Thyroid gland (tissue), 4 donors: ENCODE measurements around the gene CCDC201. TPM values are rescaled to one million over a fixed set of nuclear protein-coding genes. Genes with fewer than 3 reads are reported as not detected.

Experiments
- DNase-seq, 2 donors: peaks; one replicate each; pipeline ENCODE4 v3.0.0-alpha.2; 2019
- H3K27ac ChIP-seq, 3 donors: fragments of 200-600 bp; sonication (generic); 1 replicate in 2 of 3; 2 replicates in 1 of 3; pipeline ENCODE4 v1.5.1; 2016 to 2019; ENCODE audit warnings: mild to moderate bottlenecking in 1 of 3, moderate library complexity in 1 of 3
- H3K27me3 ChIP-seq: fragments of 200-600 bp; sonication (generic); one replicate; pipeline ENCODE4 v1.5.1; 2019
- H3K36me3 ChIP-seq, 2 donors: fragments of 200-600 bp; sonication (generic); one replicate each; pipeline ENCODE4 v1.5.1; 2016 to 2019
- H3K4me1 ChIP-seq, 2 donors: fragments of 200-600 bp; sonication (generic); one replicate each; pipeline ENCODE4 v1.5.1; 2017 to 2019
- H3K4me3 ChIP-seq, 3 donors: fragments of 200-600 bp; sonication (generic); replicated peaks in 1 of 3; 1 replicate in 2 of 3; 2 replicates in 1 of 3; pipeline ENCODE4 v1.5.1; 2016; ENCODE audit warnings: mild to moderate bottlenecking in 1 of 3
- H3K9me3 ChIP-seq: fragments of 200-600 bp; sonication (generic); one replicate; pipeline ENCODE4 v1.5.1; 2017
- CTCF ChIP-seq, 6 experiments: fragments of 200-600 bp in 3 of 6; fragments of 450-650 bp in 3 of 6; sonication (generic) in 3 of 6; IDR thresholded peaks; one replicate each; pipeline ENCODE4 v1.5.1; 2016 to 2019; ENCODE audit warnings: antibody characterized with exemption in 6 of 6, mild to moderate bottlenecking in 2 of 6, inconsistent platforms in 1 of 6, moderate library complexity in 1 of 6
- POLR2A ChIP-seq, 2 donors: fragments of 450-650 bp; IDR thresholded peaks; one replicate each; pipeline ENCODE4 v1.6.1; 2017; ENCODE audit warnings: antibody characterized with exemption in 2 of 2, mild to moderate bottlenecking in 2 of 2, moderate library complexity in 1 of 2
- WGBS, 2 donors: methylation state at CpG; one replicate each; pipeline ENCODE4 v1.1.5; 2017; 5-methylcytosine and 5-hydroxymethylcytosine counted together
- intact Hi-C: fragments of 100-400 bp; cut with DNase I; formaldehyde crosslinking; loops from one replicate; pipeline ENCODE4 v1.15.1; 2023
- total RNA-seq, 4 donors: library from RNA; depleted of rRNA; stranded (reverse); fragments of >200 nt; gene quantifications; one replicate each; pipeline ENCODE4 v1.2.3, GENCODE V29; 2016

The CCDC201 gene
- total RNA-seq, 4 donors from 2014 or later: not detected

GRCh38 chr7:45915606-45916005 lies 42.7 kb upstream of the CCDC201 start:
- Histone ChIP-seq H3K27ac (no peak overlapping the region), H3K4me3 (no peak overlapping the region), H3K36me3 (peaks cover 0 to 3% of the 10 kb centered on the region in 2 donors), H3K27me3 (no peaks in the 10 kb centered on the region), H3K4me1 (peaks cover 0 to 16% of the 10 kb centered on the region in 2 donors), H3K9me3 (no peaks in the 10 kb centered on the region)
- intact Hi-C loops: loop anchor here (5.0 to 10.0 kb wide), 2 partner anchors 442 to 1329 kb away; no protein-coding TSS in a partner anchor
- TF ChIP-seq CTCF (IDR thresholded peaks at IDR 0.05) (no peak), POLR2A (IDR thresholded peaks at IDR 0.05) (no peak)
- DNase-seq: no peak
- WGBS, 2 donors: 92 to 100% methylated on average over 3 of the region's 3 CpGs

- H3K9me3 ChIP-seq: no peaks in the 10 kb centered on the region
- WGBS, 2 donors: 93 to 95% methylated on average over 12 of the region's 12 CpGs
These were observed 42.0 kb upstream of the CCDC201 start for GRCh38 chr7:45914911-45915310.

GRCh38 chr7:45912972-45913371 lies 40.1 kb upstream of the CCDC201 start:
- H3K4me3 ChIP-seq: no peak overlapping the region
- no peaks in the 10 kb centered on the region for H3K27me3 ChIP-seq
- no peak overlapping the region for H3K27ac ChIP-seq
- no peaks in the 10 kb centered on the region for H3K9me3 ChIP-seq
- H3K36me3 ChIP-seq: peaks cover 0 to 3% of the 10 kb centered on the region in 2 donors
- peaks cover 0 to 4% of the 10 kb centered on the region in 2 donors for H3K4me1 ChIP-seq
- DNase-seq: no peak
- TF ChIP-seq POLR2A (IDR thresholded peaks at IDR 0.05) (no peak), CTCF (IDR thresholded peaks at IDR 0.05) (no peak)
- intact Hi-C loops: loop anchor here (10.0 kb wide), 1 partner anchor 1332 kb away; no protein-coding TSS in a partner anchor
- 91 to 92% methylated on average over 7 of the region's 7 CpGs for WGBS, 2 donors

More at GRCh38 chr7:45914911-45915310, 42.0 kb upstream of the CCDC201 start:
- no peak for DNase-seq
- Histone ChIP-seq H3K4me3 (no peak overlapping the region), H3K27me3 (no peaks in the 10 kb centered on the region), H3K4me1 (peaks cover 0 to 9% of the 10 kb centered on the region in 2 donors), H3K36me3 (peaks cover 0 to 3% of the 10 kb centered on the region in 2 donors), H3K27ac (no peak overlapping the region)
- intact Hi-C loops: loop anchor here (5.0 to 10.0 kb wide), 2 partner anchors 442 to 1330 kb away; no protein-coding TSS in a partner anchor
- TF ChIP-seq CTCF (IDR thresholded peaks at IDR 0.05): no peak
- no peak for TF ChIP-seq POLR2A (IDR thresholded peaks at IDR 0.05)

GRCh38 chr7:45911311-45911710 lies 38.4 kb upstream of the CCDC201 start:
- Histone ChIP-seq H3K4me1 (no peaks in the 10 kb centered on the region), H3K27me3 (no peaks in the 10 kb centered on the region), H3K4me3 (no peak overlapping the region), H3K9me3 (no peaks in the 10 kb centered on the region), H3K36me3 (peaks cover 0 to 3% of the 10 kb centered on the region in 2 donors), H3K27ac (no peak overlapping the region)
- intact Hi-C loops: loop anchor here (10.0 kb wide), 1 partner anchor 1333 kb away; no protein-coding TSS in a partner anchor
- no peak for DNase-seq
- 86 to 92% methylated on average over 9 of the region's 9 CpGs for WGBS, 2 donors
- TF ChIP-seq CTCF (IDR thresholded peaks at IDR 0.05): no peak
- no peak for TF ChIP-seq POLR2A (IDR thresholded peaks at IDR 0.05)

- intact Hi-C loops: loop anchor here (10.0 kb wide), 1 partner anchor 1334 kb away; no protein-coding TSS in a partner anchor
- no peak for TF ChIP-seq CTCF (IDR thresholded peaks at IDR 0.05)
- TF ChIP-seq POLR2A (IDR thresholded peaks at IDR 0.05): no peak
- DNase-seq: no peak
- Histone ChIP-seq H3K4me1 (no peaks in the 10 kb centered on the region), H3K4me3 (no peak overlapping the region), H3K9me3 (no peaks in the 10 kb centered on the region), H3K27me3 (no peaks in the 10 kb centered on the region), H3K36me3 (peaks cover 0 to 3% of the 10 kb centered on the region in 2 donors), H3K27ac (no peak overlapping the region)
- WGBS, 2 donors: 97% methylated on average over 3 of the region's 3 CpGs
These were observed 38.0 kb upstream of the CCDC201 start for GRCh38 chr7:45910855-45911254.
